Endodermal cell (in vitro differentiated cells): Measurements from ENCODE around the gene STAP1. TPM values are rescaled to one million over a fixed set of nuclear protein-coding genes. Genes with fewer than 3 reads are reported as not detected.

Source experiments
- DNase-seq: peaks from one replicate; pipeline ENCODE4 v3.0.0-alpha.2; 2017
- H3K27ac ChIP-seq: 2 replicates; pipeline ENCODE4 v1.5.1; 2013; ENCODE audit warnings: mild to moderate bottlenecking, low read depth, low read length, moderate library complexity
- H3K27me3 ChIP-seq: 2 replicates; pipeline ENCODE4 v1.6.1; 2013; ENCODE audit warnings: mild to moderate bottlenecking, low read length, moderate library complexity; ENCODE audit not compliant: insufficient read depth, control insufficient read depth, poor library complexity, severe bottlenecking
- H3K36me3 ChIP-seq: 2 replicates; pipeline ENCODE4 v1.7.0; 2013; ENCODE audit warnings: mild to moderate bottlenecking, low read length, moderate library complexity; ENCODE audit not compliant: control insufficient read depth, insufficient read depth
- H3K4me1 ChIP-seq: one replicate; pipeline ENCODE4 v1.7.0; 2013; ENCODE audit warnings: low read length; ENCODE audit not compliant: control insufficient read depth, insufficient read depth
- H3K4me3 ChIP-seq: 2 replicates; pipeline ENCODE4 v1.5.1; 2013; ENCODE audit warnings: mild to moderate bottlenecking, low read length, moderate library complexity
- H3K9ac ChIP-seq: 2 replicates; pipeline ENCODE4 v1.6.1; 2013; ENCODE audit warnings: mild to moderate bottlenecking, low read length, moderate library complexity; ENCODE audit not compliant: poor library complexity, severe bottlenecking; ENCODE audit errors: extremely low read depth
- H3K9me3 ChIP-seq: 2 replicates; pipeline ENCODE4 v1.6.1; 2013; ENCODE audit warnings: mild to moderate bottlenecking, low read length, moderate library complexity; ENCODE audit not compliant: control insufficient read depth
- H3K27ac Mint-ChIP-seq: 2 replicates; pipeline ENCODE4 v1.8.0; 2020; ENCODE audit warnings: mixed read lengths
- H3K27me3 Mint-ChIP-seq: 2 replicates; pipeline ENCODE4 v1.8.0; 2021; ENCODE audit warnings: mild to moderate bottlenecking, mixed read lengths; ENCODE audit not compliant: insufficient read depth
- H3K36me3 Mint-ChIP-seq: 2 replicates; pipeline ENCODE4 v1.8.0; 2020; ENCODE audit warnings: low read depth, mixed read lengths
- H3K4me1 Mint-ChIP-seq: 2 replicates; pipeline ENCODE4 v1.8.0; 2020; ENCODE audit warnings: mixed read lengths
- H3K4me3 Mint-ChIP-seq: 2 replicates; pipeline ENCODE4 v1.8.0; 2020; ENCODE audit warnings: mild to moderate bottlenecking, moderate library complexity, mixed read lengths
- H3K9me3 Mint-ChIP-seq: 2 replicates; pipeline ENCODE4 v1.8.0; 2020; ENCODE audit warnings: mild to moderate bottlenecking, mixed read lengths
- WGBS, 2 experiments: methylation state at CpG; one replicate each; pipeline versions ENCODE4 v1.1.5 to v1.1.7; 2013; ENCODE audit warnings: missing lambda C conversion rate in 2 of 2, mixed read lengths in 1 of 2; ENCODE audit not compliant: insufficient coverage in 1 of 2, insufficient read length in 1 of 2; 5-methylcytosine and 5-hydroxymethylcytosine counted together
- total RNA-seq, 2 donors: library from RNA; stranded (reverse); fragmentation: NEBNext Ultra II Directional in 1 of 2; extraction: Animal tissue kit (Norgen Biotek cat#: 25700) in 1 of 2; gene quantifications; 2 replicates in 1 of 2; 3 replicates in 1 of 2; pipeline ENCODE4 v1.2.1, GENCODE V29; 2021
- TF ChIP-seq, protein P1 (sequence below): fragments of 200-600 bp; sonication (generic); conservative IDR thresholded peaks from 2 replicates; pipeline ENCODE4 v1.5.0; 2021; ENCODE audit warnings: antibody characterized with exemption, mild to moderate bottlenecking

The STAP1 gene
- total RNA-seq, 2 donors from 2014 or later: not detected

DNA sequence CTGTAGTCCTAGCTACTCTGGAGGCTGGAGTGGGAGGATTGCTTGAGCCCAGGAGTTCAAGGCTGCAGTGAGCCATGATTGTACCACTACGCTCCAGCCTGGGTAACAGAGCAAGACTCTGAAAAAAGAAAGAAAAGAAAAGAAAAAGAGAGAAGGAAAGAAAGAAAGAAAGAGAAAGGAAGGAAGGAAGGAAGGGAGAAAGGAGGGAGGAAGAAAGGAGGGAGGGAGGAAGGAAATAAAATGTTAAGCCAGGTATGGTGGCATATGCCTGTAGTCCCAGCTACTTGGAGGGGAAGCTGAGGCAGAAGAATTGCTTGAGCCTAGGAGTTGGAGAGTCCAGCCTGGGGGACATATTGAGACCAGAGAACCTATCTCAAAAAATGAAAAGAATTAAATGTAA, 12.0 kb downstream of the STAP1 start:
- Mint-ChIP-seq H3K4me3 (no peak overlapping the region), H3K27me3 (no peaks in the 10 kb centered on the region), H3K36me3 (no peaks in the 10 kb centered on the region), H3K9me3 (no peaks in the 10 kb centered on the region), H3K27ac (no peak overlapping the region), H3K4me1 (no peaks in the 10 kb centered on the region)
- H3K27me3 ChIP-seq: no peaks in the 10 kb centered on the region
- TF ChIP-seq, protein P1, sequence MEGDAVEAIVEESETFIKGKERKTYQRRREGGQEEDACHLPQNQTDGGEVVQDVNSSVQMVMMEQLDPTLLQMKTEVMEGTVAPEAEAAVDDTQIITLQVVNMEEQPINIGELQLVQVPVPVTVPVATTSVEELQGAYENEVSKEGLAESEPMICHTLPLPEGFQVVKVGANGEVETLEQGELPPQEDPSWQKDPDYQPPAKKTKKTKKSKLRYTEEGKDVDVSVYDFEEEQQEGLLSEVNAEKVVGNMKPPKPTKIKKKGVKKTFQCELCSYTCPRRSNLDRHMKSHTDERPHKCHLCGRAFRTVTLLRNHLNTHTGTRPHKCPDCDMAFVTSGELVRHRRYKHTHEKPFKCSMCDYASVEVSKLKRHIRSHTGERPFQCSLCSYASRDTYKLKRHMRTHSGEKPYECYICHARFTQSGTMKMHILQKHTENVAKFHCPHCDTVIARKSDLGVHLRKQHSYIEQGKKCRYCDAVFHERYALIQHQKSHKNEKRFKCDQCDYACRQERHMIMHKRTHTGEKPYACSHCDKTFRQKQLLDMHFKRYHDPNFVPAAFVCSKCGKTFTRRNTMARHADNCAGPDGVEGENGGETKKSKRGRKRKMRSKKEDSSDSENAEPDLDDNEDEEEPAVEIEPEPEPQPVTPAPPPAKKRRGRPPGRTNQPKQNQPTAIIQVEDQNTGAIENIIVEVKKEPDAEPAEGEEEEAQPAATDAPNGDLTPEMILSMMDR: no peak
- no peak overlapping the region for H3K4me3 ChIP-seq
- no peaks in the 10 kb centered on the region for H3K4me1 ChIP-seq
- H3K9ac ChIP-seq: no peak overlapping the region
- WGBS, 2 experiments: 93 to 100% methylated on average over 1 of the region's 1 CpG
- no peaks in the 10 kb centered on the region for H3K36me3 ChIP-seq
- H3K27ac ChIP-seq: no peak overlapping the region
- no peak for DNase-seq
- no peaks in the 10 kb centered on the region for H3K9me3 ChIP-seq

DNA sequence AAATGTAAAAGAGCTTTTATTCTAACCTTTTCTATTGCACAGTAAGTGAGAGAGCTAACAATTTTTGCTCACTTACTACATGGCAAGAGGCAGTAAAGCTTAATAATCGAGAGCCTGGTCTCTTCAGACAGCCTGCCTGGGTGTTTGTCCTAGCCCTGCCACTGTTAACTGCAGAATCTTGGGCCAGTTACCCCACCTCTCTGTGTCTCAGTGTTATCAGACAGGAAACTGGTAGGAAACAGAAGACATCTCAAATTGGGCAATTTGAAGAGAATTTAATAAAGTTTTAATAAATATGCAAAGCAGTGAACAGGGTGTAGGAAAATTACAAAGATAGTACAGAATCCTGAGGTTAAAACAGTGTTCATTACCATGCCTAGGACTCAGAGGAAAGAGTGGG, 13.4 kb downstream of the STAP1 start:
- Histone ChIP-seq H3K4me1 (no peaks in the 10 kb centered on the region), H3K9me3 (no peaks in the 10 kb centered on the region), H3K27ac (no peak overlapping the region), H3K9ac (no peak overlapping the region), H3K4me3 (no peak overlapping the region), H3K27me3 (no peaks in the 10 kb centered on the region), H3K36me3 (no peaks in the 10 kb centered on the region)
- Mint-ChIP-seq H3K36me3 (no peaks in the 10 kb centered on the region), H3K9me3 (no peaks in the 10 kb centered on the region), H3K4me3 (no peak overlapping the region), H3K27ac (no peak overlapping the region), H3K27me3 (no peaks in the 10 kb centered on the region), H3K4me1 (no peaks in the 10 kb centered on the region)
- WGBS, 2 experiments: 86 to 98% methylated on average over 1 of the region's 1 CpG
- TF ChIP-seq, protein P1: no peak
- no peak for DNase-seq

DNA sequence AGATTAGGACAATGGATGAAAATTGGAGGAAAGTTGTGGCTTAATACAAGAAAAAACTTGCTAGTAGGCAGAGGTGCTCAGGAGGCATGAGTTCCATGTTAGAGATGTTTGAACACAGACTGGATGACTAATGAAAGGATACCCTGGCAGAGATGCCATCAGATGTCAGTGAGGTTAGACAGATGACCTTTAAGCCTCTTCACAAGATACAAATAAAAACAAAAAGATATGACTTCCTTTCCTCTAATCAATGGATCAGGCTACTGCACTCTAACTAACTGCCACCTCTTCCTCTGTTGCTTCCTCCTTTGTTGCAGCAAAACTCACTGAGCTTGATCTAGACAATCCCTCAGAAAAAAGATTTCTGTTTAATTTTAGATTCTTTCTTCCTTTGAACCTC, 14.7 kb downstream of the STAP1 start:
- Mint-ChIP-seq H3K27ac (no peak overlapping the region), H3K4me1 (no peaks in the 10 kb centered on the region), H3K27me3 (no peaks in the 10 kb centered on the region), H3K36me3 (no peaks in the 10 kb centered on the region), H3K9me3 (no peaks in the 10 kb centered on the region), H3K4me3 (no peak overlapping the region)
- no peak overlapping the region for H3K4me3 ChIP-seq
- no peak for DNase-seq
- no peak overlapping the region for H3K9ac ChIP-seq
- TF ChIP-seq, protein P1: no peak
- H3K27me3 ChIP-seq: no peaks in the 10 kb centered on the region
- H3K4me1 ChIP-seq: no peaks in the 10 kb centered on the region
- H3K36me3 ChIP-seq: no peaks in the 10 kb centered on the region
- no peak overlapping the region for H3K27ac ChIP-seq
- no peaks in the 10 kb centered on the region for H3K9me3 ChIP-seq
